ENCODE measurements around the gene DNLZ. TPM values are rescaled to one million over a fixed set of nuclear protein-coding genes. Genes with fewer than 3 reads are reported as not detected.

DNLZ gene
- total RNA-seq, 1 experiment from 2014 or later = 26.5 TPM

DNA sequence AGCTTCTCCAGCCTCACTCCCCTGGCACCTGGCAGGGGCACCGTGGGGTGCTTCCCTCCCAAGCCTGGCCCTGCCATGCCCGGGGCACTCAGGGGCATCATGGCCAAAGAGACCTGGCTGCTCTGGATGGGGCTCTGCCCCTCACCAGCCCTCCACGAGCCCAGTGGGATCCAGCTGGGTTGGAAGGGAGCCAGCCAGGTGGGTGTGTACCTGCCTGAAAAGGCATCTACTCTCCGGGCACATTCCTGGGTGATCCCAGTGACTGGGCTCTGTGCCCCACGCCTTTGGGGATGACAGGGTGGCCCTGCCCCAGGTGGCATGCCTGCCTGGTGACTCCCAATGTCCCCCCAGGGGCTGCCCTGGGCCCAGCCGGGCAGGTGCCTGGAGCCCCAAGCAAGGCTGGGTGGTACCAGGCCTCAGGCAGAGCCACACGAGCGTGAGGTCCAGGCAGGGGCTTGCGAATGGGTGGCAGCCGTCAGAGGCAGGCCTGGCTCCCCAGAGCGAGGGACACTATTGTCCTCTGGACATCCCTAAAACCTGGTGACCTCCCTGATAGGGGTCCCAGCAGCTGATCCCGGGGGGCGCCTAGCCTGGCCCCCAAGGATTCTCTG, 35.4 kb downstream of the DNLZ start:
- DNase-seq (ENCODE audit: low read depth, low spot score) (no peak), ATAC-seq (peak; percentile 11)
- Histone ChIP-seq H3K36me3 (ENCODE audit: control insufficient read depth, insufficient read depth, low read length) (no peaks in the 10 kb centered on the region; the same call in 1 of the 2 replicates), H3K9me3 (ENCODE audit: control insufficient read depth, insufficient read depth, low read depth, low read length) (no peaks in the 10 kb centered on the region), H3K4me1 (ENCODE audit: control insufficient read depth, insufficient read depth, low read length) (no peaks in the 10 kb centered on the region; the same call in 1 of the 2 replicates), H3K4me3 (ENCODE audit: low read depth in 2 of 2, low read length in 2 of 2) (peak overlapping the region; percentile 44 to 51), H3K27me3 (ENCODE audit: control insufficient read depth, insufficient read depth, low read length) (no peaks in the 10 kb centered on the region), H3K27ac (ENCODE audit: low read length) (no peak overlapping the region)
- POLR2A ChIA-PET = interaction anchor here (0.5 kb wide), 1 partner anchor 353 kb away, joined by 4 read pairs; no protein-coding TSS in a partner anchor
- in situ Hi-C loops (cut with HindIII; ENCODE audit: low pct_unique_long_range_greater_than_20kb, low sequenced_read_pairs) (no loop called here), intact Hi-C loops (cut with micrococcal nuclease; ENCODE audit: unreplicated experiment) (no loop called here)
- TF ChIP-seq, protein P1, sequence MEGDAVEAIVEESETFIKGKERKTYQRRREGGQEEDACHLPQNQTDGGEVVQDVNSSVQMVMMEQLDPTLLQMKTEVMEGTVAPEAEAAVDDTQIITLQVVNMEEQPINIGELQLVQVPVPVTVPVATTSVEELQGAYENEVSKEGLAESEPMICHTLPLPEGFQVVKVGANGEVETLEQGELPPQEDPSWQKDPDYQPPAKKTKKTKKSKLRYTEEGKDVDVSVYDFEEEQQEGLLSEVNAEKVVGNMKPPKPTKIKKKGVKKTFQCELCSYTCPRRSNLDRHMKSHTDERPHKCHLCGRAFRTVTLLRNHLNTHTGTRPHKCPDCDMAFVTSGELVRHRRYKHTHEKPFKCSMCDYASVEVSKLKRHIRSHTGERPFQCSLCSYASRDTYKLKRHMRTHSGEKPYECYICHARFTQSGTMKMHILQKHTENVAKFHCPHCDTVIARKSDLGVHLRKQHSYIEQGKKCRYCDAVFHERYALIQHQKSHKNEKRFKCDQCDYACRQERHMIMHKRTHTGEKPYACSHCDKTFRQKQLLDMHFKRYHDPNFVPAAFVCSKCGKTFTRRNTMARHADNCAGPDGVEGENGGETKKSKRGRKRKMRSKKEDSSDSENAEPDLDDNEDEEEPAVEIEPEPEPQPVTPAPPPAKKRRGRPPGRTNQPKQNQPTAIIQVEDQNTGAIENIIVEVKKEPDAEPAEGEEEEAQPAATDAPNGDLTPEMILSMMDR (IDR thresholded peaks at IDR 0.05) = no peak
- TF ChIP-seq POLR2AphosphoS5 (IDR thresholded peaks at IDR 0.05; ENCODE audit: low read depth, low read length) = no peak
- BruUV-seq (replicated peaks) = no TSS peak
- CTCF ChIA-PET = no interaction called here

- DNase-seq (ENCODE audit: low read depth, low spot score) (no peak), ATAC-seq (peak; percentile 40)
- ChIA-PET CTCF (no interaction called here), POLR2A (interaction anchor here (0.5 kb wide), 1 partner anchor 354 kb away, joined by 4 read pairs; no protein-coding TSS in a partner anchor)
- no peak for TF ChIP-seq SIN3A (IDR thresholded peaks at IDR 0.05; ENCODE audit: borderline replicate concordance, insufficient read depth, low read depth, low read length)
- TF ChIP-seq, protein P1 (IDR thresholded peaks at IDR 0.05) = no peak
- Histone ChIP-seq H3K9me3 (ENCODE audit: control insufficient read depth, insufficient read depth, low read depth, low read length) (no peaks in the 10 kb centered on the region), H3K36me3 (ENCODE audit: control insufficient read depth, insufficient read depth, low read length) (no peaks in the 10 kb centered on the region; the same call in 1 of the 2 replicates), H3K27me3 (ENCODE audit: control insufficient read depth, insufficient read depth, low read length) (no peaks in the 10 kb centered on the region), H3K4me3 (ENCODE audit: low read depth in 2 of 2, low read length in 2 of 2) (peak within 1 kb of the TSS; percentile 44 to 51), H3K27ac (ENCODE audit: low read length) (no peak within 1 kb of the TSS), H3K4me1 (ENCODE audit: control insufficient read depth, insufficient read depth, low read length) (no peaks in the 10 kb centered on the region; the same call in 1 of the 2 replicates)
- intact Hi-C loops (cut with micrococcal nuclease; ENCODE audit: unreplicated experiment) (no loop called here), in situ Hi-C loops (cut with HindIII; ENCODE audit: low pct_unique_long_range_greater_than_20kb, low sequenced_read_pairs) (no loop called here)
- BruUV-seq (replicated peaks) = no TSS peak
These were observed 36.1 kb downstream of the DNLZ start, which contains the start of gene GPSM1 for GRCh38 chr9:136327304-136327974. GPSM1 (plus strand) TSS chr9:136327539; CDS start chr9:136327696, 157 bp downstream.

DNA sequence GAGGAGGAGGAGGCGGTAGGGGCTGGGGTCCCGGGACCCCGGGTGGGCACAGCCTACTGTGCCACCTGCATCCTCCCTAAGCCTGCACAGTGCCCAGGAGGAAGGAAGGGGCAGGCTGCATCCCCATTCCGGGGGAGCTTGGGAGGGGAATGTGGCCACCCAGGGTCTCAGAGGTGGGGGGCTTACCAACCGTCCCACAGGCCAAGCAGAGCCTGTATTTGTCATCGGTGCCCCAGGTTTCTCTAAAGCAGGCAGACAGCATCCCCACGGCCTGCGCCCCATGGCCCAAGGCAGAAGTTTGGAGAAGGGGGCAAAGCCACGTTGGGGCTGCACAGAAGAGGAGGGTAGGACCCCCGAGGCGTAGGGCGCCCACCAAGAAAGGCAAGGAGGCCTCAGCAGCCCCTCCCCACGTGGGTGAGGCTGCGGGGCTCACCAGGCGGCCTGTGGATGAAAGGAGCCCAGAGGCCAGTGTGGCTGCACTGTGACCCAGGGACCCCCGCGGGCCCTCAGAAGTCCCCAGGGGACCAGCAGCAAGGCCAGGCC, 36.7 kb downstream of the DNLZ start:
- no TSS peak for BruUV-seq (replicated peaks)

More for the DNA sequence above, 36.7 kb downstream of the DNLZ start:
- peak overlapping the region; percentile 37 to 44; a peak in 3 of 4 replicates for H3K4me3 ChIP-seq (ENCODE audit: low read depth in 2 of 2, low read length in 2 of 2)
- H3K27me3 ChIP-seq (ENCODE audit: control insufficient read depth, insufficient read depth, low read length) = no peaks in the 10 kb centered on the region
- ATAC-seq = peak; percentile 18
- TF ChIP-seq, protein P2, sequence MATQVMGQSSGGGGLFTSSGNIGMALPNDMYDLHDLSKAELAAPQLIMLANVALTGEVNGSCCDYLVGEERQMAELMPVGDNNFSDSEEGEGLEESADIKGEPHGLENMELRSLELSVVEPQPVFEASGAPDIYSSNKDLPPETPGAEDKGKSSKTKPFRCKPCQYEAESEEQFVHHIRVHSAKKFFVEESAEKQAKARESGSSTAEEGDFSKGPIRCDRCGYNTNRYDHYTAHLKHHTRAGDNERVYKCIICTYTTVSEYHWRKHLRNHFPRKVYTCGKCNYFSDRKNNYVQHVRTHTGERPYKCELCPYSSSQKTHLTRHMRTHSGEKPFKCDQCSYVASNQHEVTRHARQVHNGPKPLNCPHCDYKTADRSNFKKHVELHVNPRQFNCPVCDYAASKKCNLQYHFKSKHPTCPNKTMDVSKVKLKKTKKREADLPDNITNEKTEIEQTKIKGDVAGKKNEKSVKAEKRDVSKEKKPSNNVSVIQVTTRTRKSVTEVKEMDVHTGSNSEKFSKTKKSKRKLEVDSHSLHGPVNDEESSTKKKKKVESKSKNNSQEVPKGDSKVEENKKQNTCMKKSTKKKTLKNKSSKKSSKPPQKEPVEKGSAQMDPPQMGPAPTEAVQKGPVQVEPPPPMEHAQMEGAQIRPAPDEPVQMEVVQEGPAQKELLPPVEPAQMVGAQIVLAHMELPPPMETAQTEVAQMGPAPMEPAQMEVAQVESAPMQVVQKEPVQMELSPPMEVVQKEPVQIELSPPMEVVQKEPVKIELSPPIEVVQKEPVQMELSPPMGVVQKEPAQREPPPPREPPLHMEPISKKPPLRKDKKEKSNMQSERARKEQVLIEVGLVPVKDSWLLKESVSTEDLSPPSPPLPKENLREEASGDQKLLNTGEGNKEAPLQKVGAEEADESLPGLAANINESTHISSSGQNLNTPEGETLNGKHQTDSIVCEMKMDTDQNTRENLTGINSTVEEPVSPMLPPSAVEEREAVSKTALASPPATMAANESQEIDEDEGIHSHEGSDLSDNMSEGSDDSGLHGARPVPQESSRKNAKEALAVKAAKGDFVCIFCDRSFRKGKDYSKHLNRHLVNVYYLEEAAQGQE (IDR thresholded peaks at IDR 0.05; ENCODE audit: insufficient read depth in 1 of 2, low read depth in 2 of 2, low read length in 1 of 2) = no peak
- TF ChIP-seq, protein P1 (IDR thresholded peaks at IDR 0.05) = no peak
- no peak for TF ChIP-seq POLR2AphosphoS5 (IDR thresholded peaks at IDR 0.05; ENCODE audit: low read depth, low read length)
- H3K4me1 ChIP-seq (ENCODE audit: control insufficient read depth, insufficient read depth, low read length) = no peaks in the 10 kb centered on the region; the same call in 1 of the 2 replicates
- ChIA-PET CTCF (no interaction called here), POLR2A (no interaction called here)
- H3K27ac ChIP-seq (ENCODE audit: low read length) = no peak overlapping the region
- intact Hi-C loops (cut with micrococcal nuclease; ENCODE audit: unreplicated experiment) = no loop called here
- in situ Hi-C loops (cut with HindIII; ENCODE audit: low pct_unique_long_range_greater_than_20kb, low sequenced_read_pairs) = no loop called here
- DNase-seq (ENCODE audit: low read depth, low spot score) = no peak
- H3K9me3 ChIP-seq (ENCODE audit: control insufficient read depth, insufficient read depth, low read depth, low read length) = no peaks in the 10 kb centered on the region
- no peaks in the 10 kb centered on the region; the same call in 1 of the 2 replicates for H3K36me3 ChIP-seq (ENCODE audit: control insufficient read depth, insufficient read depth, low read length)
